Trophoblast cell (in vitro differentiated cells and primary cell): ENCODE measurements around the gene RPL19.

Experiments
- DNase-seq, 2 donors: peaks; one replicate each; pipeline ENCODE4 v3.0.0-alpha.2; 2016
- H2AFZ ChIP-seq: 2 replicates; pipeline ENCODE4 v1.6.1; 2013; ENCODE audit warnings: low read length, moderate library complexity, mild to moderate bottlenecking; ENCODE audit not compliant: insufficient read depth, poor library complexity
- H2AK5ac ChIP-seq: 2 replicates; pipeline ENCODE4 v1.6.1; 2013; ENCODE audit warnings: mild to moderate bottlenecking, low read length
- H2BK120ac ChIP-seq: 2 replicates; pipeline ENCODE4 v1.6.1; 2013; ENCODE audit warnings: low read length, mild to moderate bottlenecking, moderate library complexity; ENCODE audit not compliant: insufficient read depth, poor library complexity
- H2BK12ac ChIP-seq: 2 replicates; pipeline ENCODE4 v1.6.1; 2013; ENCODE audit warnings: mild to moderate bottlenecking, low read length, moderate library complexity
- H2BK5ac ChIP-seq: 2 replicates; pipeline ENCODE4 v1.6.1; 2013; ENCODE audit warnings: low read length, low read depth, moderate library complexity, mild to moderate bottlenecking; ENCODE audit not compliant: poor library complexity
- H3K14ac ChIP-seq: 2 replicates; pipeline ENCODE4 v1.6.1; 2013; ENCODE audit warnings: mild to moderate bottlenecking, low read length
- H3K18ac ChIP-seq: 2 replicates; pipeline ENCODE4 v1.6.1; 2013; ENCODE audit warnings: mild to moderate bottlenecking, low read length
- H3K23ac ChIP-seq: 2 replicates; pipeline ENCODE4 v1.6.1; 2013; ENCODE audit warnings: low read length
- H3K27ac ChIP-seq: 2 replicates; pipeline ENCODE4 v1.5.1; 2013; ENCODE audit warnings: low read depth, mild to moderate bottlenecking, inconsistent platforms, low read length, moderate library complexity
- H3K27me3 ChIP-seq: 2 replicates; pipeline ENCODE4 v1.6.1; 2013; ENCODE audit warnings: inconsistent platforms, mild to moderate bottlenecking, low read length, moderate library complexity; ENCODE audit not compliant: insufficient read depth
- H3K36me3 ChIP-seq, 2 experiments: 1 replicate in 1 of 2; 2 replicates in 1 of 2; pipeline ENCODE4 v1.6.1; 2013; ENCODE audit warnings: low read length in 2 of 2, mild to moderate bottlenecking in 2 of 2, moderate library complexity in 1 of 2; ENCODE audit not compliant: insufficient read depth in 2 of 2, control insufficient read depth in 1 of 2
- H3K4ac ChIP-seq: 2 replicates; pipeline ENCODE4 v1.6.1; 2013; ENCODE audit warnings: low read depth, mild to moderate bottlenecking, low read length, moderate library complexity
- H3K4me1 ChIP-seq, 2 experiments: 1 replicate in 1 of 2; 2 replicates in 1 of 2; pipeline ENCODE4 v1.6.1; 2013; ENCODE audit warnings: low read length in 2 of 2, mild to moderate bottlenecking in 2 of 2, moderate library complexity in 1 of 2; ENCODE audit not compliant: insufficient read depth in 2 of 2, control insufficient read depth in 1 of 2
- H3K4me2 ChIP-seq: 2 replicates; pipeline ENCODE4 v1.6.1; 2013; ENCODE audit warnings: inconsistent platforms, mild to moderate bottlenecking, low read length, moderate library complexity
- H3K4me3 ChIP-seq: 2 replicates; pipeline ENCODE4 v1.5.1; 2013; ENCODE audit warnings: mild to moderate bottlenecking, low read depth, low read length, inconsistent platforms
- H3K79me1 ChIP-seq: one replicate; pipeline ENCODE4 v1.6.1; 2013; ENCODE audit warnings: low read length
- H3K79me2 ChIP-seq: 2 replicates; pipeline ENCODE4 v1.6.1; 2013; ENCODE audit warnings: low read length, mild to moderate bottlenecking; ENCODE audit not compliant: control insufficient read depth, insufficient read depth, poor library complexity
- H3K9ac ChIP-seq: 2 replicates; pipeline ENCODE4 v1.6.1; 2013; ENCODE audit warnings: mild to moderate bottlenecking, low read length
- H3K9me3 ChIP-seq: 2 replicates; pipeline ENCODE4 v1.6.1; 2013; ENCODE audit warnings: low read depth, mild to moderate bottlenecking, control low read depth, inconsistent platforms, low read length; ENCODE audit not compliant: insufficient read depth
- H4K12ac ChIP-seq: 2 replicates; pipeline ENCODE4 v1.6.1; 2013; ENCODE audit warnings: low read depth, mild to moderate bottlenecking, low read length, moderate library complexity
- H4K8ac ChIP-seq: 2 replicates; pipeline ENCODE4 v1.6.1; 2013; ENCODE audit warnings: low read depth, mild to moderate bottlenecking, low read length, moderate library complexity
- H4K91ac ChIP-seq: one replicate; pipeline ENCODE4 v1.6.1; 2013; ENCODE audit warnings: low read depth, mild to moderate bottlenecking, low read length, moderate library complexity
- WGBS: extraction: QIAGEN DNeasy Blood & Tissue Kit; methylation state at CpG from one replicate; pipeline ENCODE4 v1.1.7; 2013; ENCODE audit warnings: missing lambda C conversion rate; ENCODE audit not compliant: insufficient read length, insufficient coverage; ENCODE audit errors: extremely low coverage; 5-methylcytosine and 5-hydroxymethylcytosine counted together

RPL19 gene

DNA sequence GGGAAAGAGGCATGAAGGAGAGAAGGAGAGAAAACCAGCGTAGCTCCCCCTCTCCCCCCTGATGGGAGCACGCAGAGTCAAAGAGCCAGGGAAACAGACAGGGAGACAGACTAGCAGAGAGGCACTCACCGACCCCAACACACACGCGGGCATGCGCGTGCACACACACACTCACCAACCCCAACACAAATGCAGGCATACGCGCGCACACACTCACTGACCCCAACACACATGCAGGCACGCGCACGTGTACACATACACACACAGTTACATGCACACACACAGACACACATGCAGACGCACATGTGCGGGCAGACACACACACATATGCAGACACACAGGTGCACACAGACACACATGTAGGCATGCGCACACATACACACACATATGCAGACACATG lies 7.2 kb upstream of the RPL19 start:
- no peak overlapping the region for H3K4ac ChIP-seq
- no peaks in the 10 kb centered on the region for H3K79me1 ChIP-seq
- no peak overlapping the region for H2BK5ac ChIP-seq
- H3K4me2 ChIP-seq, result no peak overlapping the region
- no peaks in the 10 kb centered on the region for H3K79me2 ChIP-seq
- H3K18ac ChIP-seq, result no peak overlapping the region
- H3K4me1 ChIP-seq, result peaks cover 6 to 13% of the 10 kb centered on the region in 2 experiments
- no peak overlapping the region for H3K27ac ChIP-seq
- H2BK120ac ChIP-seq, result no peak overlapping the region
- no peak overlapping the region for H3K9ac ChIP-seq
- H2BK12ac ChIP-seq, result no peak overlapping the region
- no CpG with 5 or more reads among the region's 16 CpGs for WGBS
- peak overlapping the region; percentile 50 for H3K4me3 ChIP-seq
- H3K36me3 ChIP-seq, result peaks cover 3 to 6% of the 10 kb centered on the region in 2 experiments
- H4K12ac ChIP-seq, result no peak overlapping the region
- DNase-seq, result no peak
- H3K23ac ChIP-seq, result no peak overlapping the region
- H2AK5ac ChIP-seq, result no peak overlapping the region
- peaks cover 1% of the 10 kb centered on the region for H3K9me3 ChIP-seq
- H4K8ac ChIP-seq, result no peak overlapping the region
- no peak overlapping the region for H2AFZ ChIP-seq
- no peak overlapping the region for H4K91ac ChIP-seq
- H3K27me3 ChIP-seq, result no peaks in the 10 kb centered on the region
- H3K14ac ChIP-seq, result no peak overlapping the region

DNA sequence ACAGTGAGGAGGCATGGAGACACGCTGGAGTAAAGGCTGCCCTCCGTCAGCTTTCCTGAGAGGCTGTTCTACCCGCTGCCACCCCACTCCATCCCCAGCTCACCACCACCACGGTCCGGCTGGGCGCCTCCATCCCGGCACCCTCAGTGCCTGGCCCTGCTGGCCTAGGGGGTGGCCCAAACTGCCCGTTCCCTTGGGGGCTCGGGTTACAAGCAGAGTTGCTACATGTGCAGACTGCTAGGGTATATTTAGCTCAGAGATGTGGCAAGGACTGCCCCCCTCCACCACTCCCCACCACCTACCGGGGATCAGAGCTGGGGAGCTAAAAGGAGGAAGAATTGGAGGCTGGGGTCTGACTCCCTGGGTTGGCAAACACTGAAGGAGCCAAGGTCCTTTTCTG lies 6.7 kb upstream of the RPL19 start:
- no peak overlapping the region for H4K12ac ChIP-seq
- no peak overlapping the region for H4K8ac ChIP-seq
- H3K4ac ChIP-seq, result no peak overlapping the region
- no peak overlapping the region for H4K91ac ChIP-seq
- peaks cover 3 to 6% of the 10 kb centered on the region in 2 experiments for H3K36me3 ChIP-seq
- no peak overlapping the region for H3K18ac ChIP-seq
- no peak overlapping the region for H3K9ac ChIP-seq
- no peak overlapping the region for H2BK120ac ChIP-seq
- H3K27me3 ChIP-seq, result no peaks in the 10 kb centered on the region
- H3K79me2 ChIP-seq, result no peaks in the 10 kb centered on the region
- H3K23ac ChIP-seq, result no peak overlapping the region
- no peak overlapping the region for H2AFZ ChIP-seq
- no peak for DNase-seq
- H3K4me2 ChIP-seq, result no peak overlapping the region
- H3K79me1 ChIP-seq, result no peaks in the 10 kb centered on the region
- no peak overlapping the region for H2BK5ac ChIP-seq
- no peak overlapping the region for H3K27ac ChIP-seq
- H2BK12ac ChIP-seq, result no peak overlapping the region
- H3K9me3 ChIP-seq, result peaks cover 1% of the 10 kb centered on the region
- H3K4me1 ChIP-seq, result peaks cover 8 to 14% of the 10 kb centered on the region in 2 experiments
- no peak overlapping the region for H2AK5ac ChIP-seq
- H3K14ac ChIP-seq, result no peak overlapping the region
- no peak overlapping the region for H3K4me3 ChIP-seq
- WGBS, result no CpG with 5 or more reads among the region's 10 CpGs

DNA sequence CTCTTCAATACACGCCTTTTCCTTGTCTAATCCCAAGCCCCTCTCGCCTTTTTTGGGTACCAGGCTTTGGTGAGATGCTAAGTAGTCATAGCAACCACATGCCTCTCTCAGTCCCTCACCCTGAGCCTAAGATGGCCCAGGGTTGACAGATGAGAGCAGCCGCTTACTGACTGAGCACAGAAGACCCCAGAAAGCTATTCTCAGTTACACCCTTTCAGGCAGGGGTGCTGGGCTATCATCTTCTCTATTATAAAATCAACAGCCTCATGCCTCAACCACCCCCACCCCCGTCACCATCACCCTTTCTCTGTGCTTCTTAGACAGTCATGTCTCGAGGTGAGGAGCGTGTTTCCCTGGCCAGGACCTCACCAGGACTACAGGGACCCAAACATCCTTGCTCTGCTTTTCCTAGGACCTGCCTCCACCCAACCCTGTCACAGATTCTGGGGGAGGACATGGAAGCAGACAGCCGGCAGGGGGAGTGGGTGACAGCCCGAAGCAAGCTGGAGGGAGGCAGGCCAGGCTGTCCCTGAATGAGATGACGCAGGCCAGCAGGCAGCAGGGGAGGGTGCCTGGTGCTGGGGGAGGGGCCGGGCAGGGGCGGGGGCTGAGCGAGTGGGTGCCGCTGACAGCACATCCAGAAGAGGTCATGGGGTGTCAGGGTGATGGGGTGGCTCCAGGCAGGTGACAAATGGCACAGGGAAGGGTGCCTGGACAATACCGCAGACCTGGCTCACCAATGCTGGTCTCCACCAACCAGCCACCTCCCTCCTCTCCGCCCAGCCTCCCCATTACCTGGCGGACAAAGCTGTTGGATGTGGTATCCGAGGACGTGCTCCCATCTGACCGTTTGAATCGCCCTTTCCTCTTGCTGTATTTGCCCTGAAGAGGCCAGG lies 5.7 kb upstream of the RPL19 start:
- no peak overlapping the region for H4K8ac ChIP-seq

DNA sequence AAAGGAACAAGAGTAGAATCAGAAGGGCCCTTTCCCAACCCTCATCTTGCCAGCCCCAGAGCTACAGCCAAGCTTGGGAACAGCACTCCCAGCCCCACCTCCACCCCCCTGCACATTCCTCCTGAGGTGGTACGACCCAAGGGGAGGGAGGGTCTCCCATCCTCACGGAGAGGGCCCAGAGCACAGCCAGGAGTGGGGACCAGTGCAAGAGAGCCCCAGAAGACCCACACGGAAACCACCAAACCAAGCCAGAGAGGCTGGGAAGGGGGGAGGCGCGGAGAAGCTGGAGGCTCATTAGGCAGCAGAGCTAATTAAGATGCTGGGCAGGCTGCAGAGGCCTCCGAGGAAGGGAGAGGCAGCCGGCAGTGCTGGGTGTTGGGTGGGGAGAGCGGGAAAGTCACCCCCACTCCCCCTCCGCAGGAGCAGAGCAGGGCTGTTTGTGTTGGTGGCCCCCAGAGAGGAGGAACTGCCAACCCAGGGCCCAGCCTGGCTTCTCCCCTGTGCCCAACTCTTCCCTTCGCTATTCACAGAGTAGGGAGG lies 5.0 kb upstream of the RPL19 start:
- H3K27me3 ChIP-seq, result no peaks in the 10 kb centered on the region
- H3K79me2 ChIP-seq, result peaks cover under 1% of the 10 kb centered on the region
- H3K4ac ChIP-seq, result no peak overlapping the region
- peaks cover 8 to 16% of the 10 kb centered on the region in 2 experiments for H3K4me1 ChIP-seq
- no peak overlapping the region for H2BK12ac ChIP-seq
- H3K9me3 ChIP-seq, result peaks cover 1% of the 10 kb centered on the region
- no CpG with 5 or more reads among the region's 10 CpGs for WGBS
- H3K9ac ChIP-seq, result no peak overlapping the region
- H2AFZ ChIP-seq, result no peak overlapping the region
- no peak overlapping the region for H4K12ac ChIP-seq
- H4K91ac ChIP-seq, result no peak overlapping the region
- no peak overlapping the region for H2BK120ac ChIP-seq
- H3K14ac ChIP-seq, result no peak overlapping the region
- no peak overlapping the region for H3K4me2 ChIP-seq
- no peak overlapping the region for H3K27ac ChIP-seq
- no peak overlapping the region for H3K23ac ChIP-seq
- H3K36me3 ChIP-seq, result peaks cover 3 to 6% of the 10 kb centered on the region in 2 experiments
- no peak for DNase-seq
- H3K18ac ChIP-seq, result no peak overlapping the region
- H3K79me1 ChIP-seq, result peaks cover 1% of the 10 kb centered on the region
- H2AK5ac ChIP-seq, result no peak overlapping the region
- no peak overlapping the region for H3K4me3 ChIP-seq
- no peak overlapping the region for H2BK5ac ChIP-seq
- no peak overlapping the region for H4K8ac ChIP-seq

More for the DNA sequence above, 5.7 kb upstream of the RPL19 start:
- Histone ChIP-seq H2BK120ac (no peak overlapping the region), H3K4me2 (no peak overlapping the region), H2BK5ac (no peak overlapping the region), H4K12ac (no peak overlapping the region), H3K9ac (no peak overlapping the region), H3K4me3 (no peak overlapping the region), H3K23ac (no peak overlapping the region), H2BK12ac (no peak overlapping the region), H4K91ac (no peak overlapping the region), H3K4ac (no peak overlapping the region), H3K36me3 (peaks cover 3 to 6% of the 10 kb centered on the region in 2 experiments), H3K27me3 (no peaks in the 10 kb centered on the region), H2AFZ (no peak overlapping the region), H3K9me3 (peaks cover 1% of the 10 kb centered on the region), H3K27ac (no peak overlapping the region), H3K79me2 (no peaks in the 10 kb centered on the region), H3K4me1 (peaks cover 8 to 14% of the 10 kb centered on the region in 2 experiments), H3K79me1 (no peaks in the 10 kb centered on the region), H2AK5ac (no peak overlapping the region), H3K14ac (no peak overlapping the region), H3K18ac (no peak overlapping the region)
- no CpG with 5 or more reads among the region's 20 CpGs for WGBS
- DNase-seq, result peak; percentile 33 to 53
